ENCODE data around the gene WTIP. TPM values are rescaled to one million over a fixed set of nuclear protein-coding genes. Genes with fewer than 3 reads are reported as not detected.
"Not testable (repeated sequence)": the region's sequence is repeated elsewhere in the genome, so short reads cannot be mapped to it uniquely, and the experiment has no call there.

Gene WTIP
- total and polyA plus RNA-seq, 4 donors, result 52.0 to 89.3 (median 73.7) TPM

GRCh38 chr19:34457446-34457845 lies 24.1 kb upstream of the WTIP start:
- no peaks in the 10 kb centered on the region for H3K9me3 ChIP-seq (ENCODE audit: control insufficient read depth, low read length)
- H3K27me3 ChIP-seq (ENCODE audit: control insufficient read depth in 1 of 2, insufficient read depth in 2 of 2, low read length in 1 of 2), result no peaks in the 10 kb centered on the region
- H3K27ac ChIP-seq (ENCODE audit: low read depth in 1 of 2, low read length in 2 of 2), result peak overlapping the region in 1 of 2 donors; percentile 51
- WGBS, 2 donors, result 11 to 12% methylated on average over 4 of the region's 4 CpGs
- H3K4me3 ChIP-seq (ENCODE audit: low read length in 2 of 2), result no peak overlapping the region
- peaks cover 6 to 26% of the 10 kb centered on the region in 2 donors for H3K4me1 ChIP-seq (ENCODE audit: control insufficient read depth in 1 of 2, insufficient read depth in 2 of 2, low read length in 2 of 2)
- intact Hi-C loops (cut with DNase I), result no loop called here
- peaks cover 0 to 8% of the 10 kb centered on the region in 2 donors for H3K36me3 ChIP-seq (ENCODE audit: control insufficient read depth in 1 of 2, insufficient read depth in 2 of 2, low read length in 1 of 2)
- ATAC-seq (ENCODE audit: low FRiP score), result no peak
- no peak for DNase-seq

DNA sequence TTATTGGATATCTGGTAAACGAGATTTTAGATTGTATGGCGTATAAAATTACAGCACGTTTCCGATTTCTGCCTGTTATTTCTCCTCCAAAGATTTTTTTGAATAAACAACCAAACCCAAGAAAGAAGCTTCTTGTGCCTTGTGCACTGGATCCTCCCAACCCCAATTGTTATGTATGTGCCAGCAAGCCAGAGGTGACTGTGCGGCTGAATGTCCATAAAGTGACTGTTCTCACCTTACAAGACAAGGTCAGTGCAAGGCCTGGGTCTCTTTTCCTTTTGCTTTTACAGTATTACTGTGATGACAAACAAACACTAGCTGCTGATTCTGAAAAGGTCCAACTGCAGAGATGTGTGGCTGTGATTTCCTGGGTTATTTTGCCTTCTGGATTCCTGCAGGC lies 22.9 kb upstream of the WTIP start:
- Histone ChIP-seq H3K27me3 (ENCODE audit: control insufficient read depth in 1 of 2, insufficient read depth in 2 of 2, low read length in 1 of 2) (no peaks in the 10 kb centered on the region), H3K4me1 (ENCODE audit: control insufficient read depth in 1 of 2, insufficient read depth in 2 of 2, low read length in 2 of 2) (peaks cover 8 to 26% of the 10 kb centered on the region in 2 donors), H3K4me3 (ENCODE audit: low read length in 2 of 2) (no peak overlapping the region), H3K27ac (ENCODE audit: low read depth in 1 of 2, low read length in 2 of 2) (peak overlapping the region in 1 of 2 donors; percentile 54), H3K36me3 (ENCODE audit: control insufficient read depth in 1 of 2, insufficient read depth in 2 of 2, low read length in 1 of 2) (peaks cover 0 to 12% of the 10 kb centered on the region in 2 donors), H3K9me3 (ENCODE audit: control insufficient read depth, low read length) (no peaks in the 10 kb centered on the region)
- no peak for DNase-seq
- ATAC-seq (ENCODE audit: low FRiP score), result no peak
- 73 to 78% methylated on average over 5 of the region's 5 CpGs for WGBS, 2 donors
- intact Hi-C loops (cut with DNase I), result no loop called here

DNA sequence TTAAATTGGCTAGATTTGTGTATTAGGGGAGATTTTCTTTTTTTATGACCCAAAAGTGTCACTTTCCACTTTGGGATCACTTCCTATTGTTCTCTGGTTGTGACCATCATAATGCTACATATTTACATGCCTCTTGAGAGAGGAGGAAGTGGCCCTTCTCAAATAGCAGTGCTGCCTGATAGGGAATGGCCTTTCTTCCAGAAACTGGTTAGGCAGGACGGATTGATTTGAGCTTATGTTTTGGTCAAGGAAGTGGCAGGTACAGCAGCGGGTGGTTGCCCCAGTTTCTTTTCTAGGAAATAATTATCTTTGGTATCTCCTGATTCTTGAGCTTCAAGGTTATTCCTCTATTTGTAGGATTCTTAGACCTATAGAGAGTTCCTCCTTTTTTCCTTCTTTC lies 21.9 kb upstream of the WTIP start:
- Histone ChIP-seq H3K36me3 (ENCODE audit: control insufficient read depth in 1 of 2, insufficient read depth in 2 of 2, low read length in 1 of 2) (peaks cover 0 to 12% of the 10 kb centered on the region in 2 donors), H3K9me3 (ENCODE audit: control insufficient read depth, low read length) (no peaks in the 10 kb centered on the region), H3K4me3 (ENCODE audit: low read length in 2 of 2) (no peak overlapping the region), H3K27ac (ENCODE audit: low read depth in 1 of 2, low read length in 2 of 2) (peak overlapping the region; percentile 49 to 67), H3K4me1 (ENCODE audit: control insufficient read depth in 1 of 2, insufficient read depth in 2 of 2, low read length in 2 of 2) (peaks cover 8 to 22% of the 10 kb centered on the region in 2 donors), H3K27me3 (ENCODE audit: control insufficient read depth in 1 of 2, insufficient read depth in 2 of 2, low read length in 1 of 2) (no peaks in the 10 kb centered on the region)
- no peak for DNase-seq
- intact Hi-C loops (cut with DNase I), result no loop called here
- 80 to 85% methylated on average over 2 of the region's 2 CpGs for WGBS, 2 donors
- no peak for ATAC-seq (ENCODE audit: low FRiP score)

GRCh38 chr19:34461375-34462100 lies 20.0 kb upstream of the WTIP start:
- Histone ChIP-seq H3K36me3 (ENCODE audit: control insufficient read depth in 1 of 2, insufficient read depth in 2 of 2, low read length in 1 of 2) (peaks cover 0 to 12% of the 10 kb centered on the region in 2 donors), H3K27ac (ENCODE audit: low read depth in 1 of 2, low read length in 2 of 2) (peak overlapping the region; percentile 96 to 97)
- DNase-seq, result no peak

GRCh38 chr19:34464785-34465184 lies 16.8 kb upstream of the WTIP start:
- WGBS, 2 donors, result 95 to 98% methylated on average over 4 of the region's 4 CpGs
- not testable (repeated sequence) for DNase-seq; H3K36me3 ChIP-seq (ENCODE audit: control insufficient read depth in 1 of 2, insufficient read depth in 2 of 2, low read length in 1 of 2)

More at GRCh38 chr19:34461375-34462100, 20.0 kb upstream of the WTIP start:
- Histone ChIP-seq H3K4me3 (ENCODE audit: low read length in 2 of 2) (no peak overlapping the region), H3K27me3 (ENCODE audit: control insufficient read depth in 1 of 2, insufficient read depth in 2 of 2, low read length in 1 of 2) (no peaks in the 10 kb centered on the region), H3K4me1 (ENCODE audit: control insufficient read depth in 1 of 2, insufficient read depth in 2 of 2, low read length in 2 of 2) (peaks cover 8 to 22% of the 10 kb centered on the region in 2 donors), H3K9me3 (ENCODE audit: control insufficient read depth, low read length) (no peaks in the 10 kb centered on the region)
- intact Hi-C loops (cut with DNase I), result no loop called here
- ATAC-seq (ENCODE audit: low FRiP score), result peak; percentile 91
- WGBS, 2 donors, result 17 to 18% methylated on average over 5 of the region's 5 CpGs

GRCh38 chr19:34468409-34468808 lies 13.1 kb upstream of the WTIP start:
- H3K4me3 ChIP-seq (ENCODE audit: low read length in 2 of 2), result no peak overlapping the region
- DNase-seq, result no peak
- no peak for ATAC-seq (ENCODE audit: low FRiP score)
- no peaks in the 10 kb centered on the region for H3K9me3 ChIP-seq (ENCODE audit: control insufficient read depth, low read length)
- H3K27me3 ChIP-seq (ENCODE audit: control insufficient read depth in 1 of 2, insufficient read depth in 2 of 2, low read length in 1 of 2), result no peaks in the 10 kb centered on the region
- H3K4me1 ChIP-seq (ENCODE audit: control insufficient read depth in 1 of 2, insufficient read depth in 2 of 2, low read length in 2 of 2), result peaks cover 0 to under 1% of the 10 kb centered on the region in 2 donors
- peaks cover 3 to 6% of the 10 kb centered on the region in 2 donors for H3K36me3 ChIP-seq (ENCODE audit: control insufficient read depth in 1 of 2, insufficient read depth in 2 of 2, low read length in 1 of 2)
- intact Hi-C loops (cut with DNase I), result no loop called here
- WGBS, 2 donors, result 64 to 73% methylated on average over 1 of the region's 1 CpG
- no peak overlapping the region for H3K27ac ChIP-seq (ENCODE audit: low read depth in 1 of 2, low read length in 2 of 2)

More at GRCh38 chr19:34464785-34465184, 16.8 kb upstream of the WTIP start:
- H3K4me1 ChIP-seq (ENCODE audit: control insufficient read depth in 1 of 2, insufficient read depth in 2 of 2, low read length in 2 of 2), result peaks cover 7 to 12% of the 10 kb centered on the region in 2 donors
- H3K27me3 ChIP-seq (ENCODE audit: control insufficient read depth in 1 of 2, insufficient read depth in 2 of 2, low read length in 1 of 2); H3K27ac ChIP-seq (ENCODE audit: low read depth in 1 of 2, low read length in 2 of 2); H3K9me3 ChIP-seq (ENCODE audit: control insufficient read depth, low read length); H3K4me3 ChIP-seq (ENCODE audit: low read length in 2 of 2); intact Hi-C loops (cut with DNase I); ATAC-seq (ENCODE audit: low FRiP score): not testable (repeated sequence)

GRCh38 chr19:34469026-34469425 lies 12.5 kb upstream of the WTIP start:
- H3K36me3 ChIP-seq (ENCODE audit: control insufficient read depth in 1 of 2, insufficient read depth in 2 of 2, low read length in 1 of 2); H3K27ac ChIP-seq (ENCODE audit: low read depth in 1 of 2, low read length in 2 of 2); DNase-seq; ATAC-seq (ENCODE audit: low FRiP score); H3K9me3 ChIP-seq (ENCODE audit: control insufficient read depth, low read length); H3K4me3 ChIP-seq (ENCODE audit: low read length in 2 of 2); H3K4me1 ChIP-seq (ENCODE audit: control insufficient read depth in 1 of 2, insufficient read depth in 2 of 2, low read length in 2 of 2); intact Hi-C loops (cut with DNase I); H3K27me3 ChIP-seq (ENCODE audit: control insufficient read depth in 1 of 2, insufficient read depth in 2 of 2, low read length in 1 of 2): not testable (repeated sequence)
- 75 to 81% methylated on average over 5 of the region's 5 CpGs for WGBS, 2 donors

- no peak overlapping the region for H3K4me3 ChIP-seq (ENCODE audit: low read length in 2 of 2)
- intact Hi-C loops (cut with DNase I), result no loop called here
- no peaks in the 10 kb centered on the region for H3K27me3 ChIP-seq (ENCODE audit: control insufficient read depth in 1 of 2, insufficient read depth in 2 of 2, low read length in 1 of 2)
- peak overlapping the region in 1 of 2 donors; percentile 38 for H3K27ac ChIP-seq (ENCODE audit: low read depth in 1 of 2, low read length in 2 of 2)
- H3K4me1 ChIP-seq (ENCODE audit: control insufficient read depth in 1 of 2, insufficient read depth in 2 of 2, low read length in 2 of 2), result peaks cover 0 to 5% of the 10 kb centered on the region in 2 donors
- ATAC-seq (ENCODE audit: low FRiP score) (no peak), DNase-seq (no peak)
- 43 to 49% methylated on average over 8 of the region's 8 CpGs for WGBS, 2 donors
- peaks cover 2 to 3% of the 10 kb centered on the region in 2 donors for H3K36me3 ChIP-seq (ENCODE audit: control insufficient read depth in 1 of 2, insufficient read depth in 2 of 2, low read length in 1 of 2)
- no peaks in the 10 kb centered on the region for H3K9me3 ChIP-seq (ENCODE audit: control insufficient read depth, low read length)
Observed at GRCh38 chr19:34471906-34472700, 9.5 kb upstream of the WTIP start.

Data from aorta (tissue), 5 donors.